UCSD-AML1 (cell line): Measurements from ENCODE around the gene CIROP.
"Not testable (repeated sequence)": the region's sequence is repeated elsewhere in the genome, so short reads cannot be mapped to it uniquely, and the experiment has no call there.

Experiments used
- DNase-seq: peaks from one replicate; lab custom pipeline; 2025; ENCODE audit not compliant: unreplicated experiment; lab: John Stamatoyannopoulos, UW

Gene CIROP

GRCh38 chr14:23114120-23114458 lies 9.3 kb upstream of the CIROP start:
- DNase-seq = no peak

GRCh38 chr14:23113431-23114119 lies 8.8 kb upstream of the CIROP start:
- DNase-seq = no peak

GRCh38 chr14:23112359-23113178 lies 7.8 kb upstream of the CIROP start:
- no peak for DNase-seq

- DNase-seq = no peak
Observed at GRCh38 chr14:23110579-23111365, 6.0 kb upstream of the CIROP start.

GRCh38 chr14:23109769-23110168 lies 5.0 kb upstream of the CIROP start:
- no peak for DNase-seq

GRCh38 chr14:23108169-23108568 lies 3.4 kb upstream of the CIROP start:
- DNase-seq = not testable (repeated sequence)

GRCh38 chr14:23107620-23108019 lies 2.8 kb upstream of the CIROP start:
- DNase-seq = not testable (repeated sequence)

DNA sequence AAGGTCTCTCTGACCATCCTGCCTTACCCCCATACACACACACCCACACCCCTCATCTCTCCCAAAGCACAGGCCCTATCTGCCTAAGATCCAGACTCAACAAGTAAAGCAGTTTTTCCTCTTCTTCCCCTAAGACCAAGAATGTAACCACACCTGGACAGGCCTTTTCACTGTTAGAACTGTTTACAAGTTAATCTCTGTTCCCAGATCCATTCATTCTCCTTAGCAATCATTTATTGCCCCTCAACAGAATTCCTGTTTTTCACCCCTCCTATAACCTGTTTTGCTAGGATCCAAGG lies 1.9 kb upstream of the CIROP start:
- DNase-seq = no peak

GRCh38 chr14:23105348-23105824 lies 597 bp upstream of the CIROP start:
- DNase-seq = no peak

- DNase-seq = no peak
Observed at GRCh38 chr14:23104070-23104590, 659 bp downstream of the CIROP start.

GRCh38 chr14:23103581-23103980 lies 1.2 kb downstream of the CIROP start:
- no peak for DNase-seq

GRCh38 chr14:23102801-23103200 lies 2.0 kb downstream of the CIROP start:
- no peak for DNase-seq

- DNase-seq = no peak
Observed at GRCh38 chr14:23101986-23102625, 2.7 kb downstream of the CIROP start.

DNA sequence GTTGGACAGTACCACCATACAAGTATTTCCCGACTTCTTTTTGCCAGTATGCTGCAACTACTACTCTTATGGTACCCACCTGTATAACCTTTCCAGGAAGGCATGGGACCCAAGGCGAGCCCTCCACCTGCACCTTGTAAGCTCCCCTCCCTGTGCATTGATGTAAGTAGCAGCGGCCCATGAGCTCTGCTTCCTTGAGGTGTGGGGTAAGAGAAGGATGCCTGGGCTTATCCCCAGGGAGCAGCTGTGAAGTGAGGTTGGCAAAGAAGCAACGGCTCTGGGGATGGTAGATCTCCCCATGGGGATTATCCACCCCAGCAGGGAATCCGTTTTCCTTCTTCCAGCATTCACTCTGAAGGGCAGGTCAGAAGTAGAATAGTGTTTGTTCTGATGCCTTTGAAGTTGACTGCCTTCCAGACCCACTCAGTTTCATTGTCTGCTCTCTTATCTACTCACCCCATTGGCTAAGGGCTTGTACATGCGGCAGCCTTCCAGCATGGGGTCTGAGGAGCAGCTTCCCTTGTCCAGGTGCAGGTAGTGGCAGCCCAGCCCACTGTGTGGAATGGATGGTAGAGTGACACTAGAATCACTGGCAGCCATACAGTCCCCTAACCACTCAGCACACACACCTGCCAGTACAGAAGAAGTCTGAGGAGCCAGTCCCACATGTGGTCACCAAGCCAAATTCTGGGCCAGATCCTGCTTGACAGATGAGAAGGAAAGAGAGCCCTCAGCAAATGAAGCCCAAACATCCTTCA lies 3.4 kb downstream of the CIROP start:
- DNase-seq = no peak

GRCh38 chr14:23099212-23099861 lies 5.5 kb downstream of the CIROP start:
- DNase-seq = no peak

DNA sequence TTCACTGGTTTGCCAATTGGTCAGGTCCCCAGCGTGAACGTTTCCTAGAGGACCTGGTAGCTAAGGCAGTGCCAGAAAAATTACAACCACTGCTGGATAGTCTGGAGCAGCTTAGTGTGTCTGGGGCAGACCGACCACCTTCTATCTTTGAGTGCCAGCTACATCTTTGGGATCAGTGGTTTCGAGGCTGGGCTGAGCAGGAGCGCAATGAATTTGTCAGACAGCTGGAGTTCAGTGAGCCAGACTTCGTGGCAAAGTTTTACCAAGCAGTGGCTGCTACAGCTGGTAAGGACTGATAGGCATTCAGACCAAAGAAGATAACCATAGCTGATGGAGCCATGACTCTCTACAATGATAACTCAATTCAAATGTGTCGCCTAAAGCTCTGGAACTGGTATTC lies 7.0 kb downstream of the CIROP start:
- DNase-seq = no peak

- DNase-seq = no peak
Observed at GRCh38 chr14:23095196-23096108, 9.3 kb downstream of the CIROP start, which contains the start of gene C14orf119. Gene C14orf119, plus strand, starts transcription at chr14:23095505. Its CDS starts 2,154 bp downstream, at chr14:23097659.

DNA sequence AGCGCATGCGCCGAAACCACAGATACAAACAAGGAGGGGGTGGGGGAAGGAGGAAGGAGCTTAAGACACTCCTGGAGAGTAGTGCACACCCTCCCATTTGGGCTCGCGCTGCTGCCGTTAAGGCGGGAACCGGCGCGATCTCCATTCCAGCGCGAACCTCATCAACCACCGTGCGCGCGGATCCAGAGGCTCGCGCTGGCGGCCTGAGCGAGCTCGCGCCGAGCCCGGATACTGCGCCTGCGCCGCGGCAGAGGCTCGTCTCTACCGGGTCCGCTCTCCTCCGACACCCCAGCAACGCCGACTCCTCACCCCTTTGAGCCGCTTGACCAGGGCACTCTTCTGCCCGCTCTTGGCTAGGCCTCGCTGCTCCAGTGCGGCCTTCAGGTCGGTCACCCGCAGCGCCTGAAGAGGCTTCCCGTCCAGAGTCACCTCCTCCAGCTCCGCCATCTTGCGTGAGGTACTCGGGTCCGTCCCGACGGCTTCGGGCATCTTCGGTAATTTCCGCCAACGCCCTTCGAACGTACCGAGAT lies 10.1 kb downstream of the CIROP start, which contains the start of gene ACIN1:
TSS of gene ACIN1 (minus strand) at position 471 of the 530 bp plus-strand sequence. CDS start at position 447, 24 bp downstream.
- no peak for DNase-seq
